IMR-90 (cell line): ENCODE measurements around the gene SPRED2. TPM values are rescaled to one million over a fixed set of nuclear protein-coding genes. Genes with fewer than 3 reads are reported as not detected.
A peak's percentile ranks its signal among the peaks of the same experiment; 100 is the strongest.

Experiments used
- ATAC-seq: fragments of 200-7000 bp; cut with Tn5 transposase; 2 replicates; pipeline ENCODE4 v1.9.1; 2020; ENCODE audit warnings: low read depth, mild to moderate bottlenecking, moderate library complexity
- BruUV-seq: library from RNA; stranded (reverse); fragments of 400-500 nt; replicated peaks from 2 replicates; lab custom pipeline; 2021; lab: Mats Ljungman, UMichigan
- CTCF ChIA-PET: fragments of 300-600 bp; formaldehyde crosslinking; extraction: SDS; loops from one replicate; lab custom pipeline; 2021; ENCODE audit warnings: antibody characterized with exemption; lab: Yijun Ruan, JAX
- POLR2A ChIA-PET: fragments of 300-600 bp; sonication (Branson Sonifier 250); formaldehyde crosslinking; loops from one replicate; lab custom pipeline; 2022; ENCODE audit warnings: antibody characterized with exemption; ENCODE audit not compliant: unreplicated experiment; lab: Charles Lee
- DNase-seq: peaks from one replicate; pipeline ENCODE4 v3.0.0; 2013
- H2AFZ ChIP-seq: replicated peaks from 2 replicates; pipeline ENCODE3; 2013; ENCODE audit warnings: low read length, mild to moderate bottlenecking; ENCODE audit not compliant: poor library complexity
- H2AK5ac ChIP-seq: 2 replicates; pipeline ENCODE4 v1.6.1; 2013; ENCODE audit warnings: low read depth, low read length, inconsistent platforms
- H2AK9ac ChIP-seq: replicated peaks from 2 replicates; pipeline ENCODE3; 2013; ENCODE audit warnings: mild to moderate bottlenecking, low read depth, low read length, moderate library complexity; ENCODE audit not compliant: poor library complexity
- H2BK120ac ChIP-seq: 2 replicates; pipeline ENCODE4 v1.6.1; 2013; ENCODE audit warnings: low read depth, low read length, inconsistent platforms
- H2BK15ac ChIP-seq: 3 replicates; pipeline ENCODE4 v1.6.1; 2013; ENCODE audit warnings: low read depth, low read length, inconsistent platforms
- H2BK20ac ChIP-seq: 2 replicates; pipeline ENCODE4 v1.6.1; 2013; ENCODE audit warnings: low read depth, mild to moderate bottlenecking, inconsistent platforms, low read length, moderate library complexity
- H2BK5ac ChIP-seq: 2 replicates; pipeline ENCODE4 v1.6.1; 2013; ENCODE audit warnings: mild to moderate bottlenecking, low read depth, low read length, inconsistent platforms; ENCODE audit not compliant: poor library complexity, severe bottlenecking
- H3K14ac ChIP-seq: replicated peaks from 2 replicates; pipeline ENCODE4 v1.6.1; 2013; ENCODE audit warnings: low read depth, low read length, inconsistent platforms
- H3K18ac ChIP-seq: 2 replicates; pipeline ENCODE4 v1.6.1; 2013; ENCODE audit warnings: low read depth, low read length, control low read depth
- H3K23ac ChIP-seq: 2 replicates; pipeline ENCODE4 v1.6.1; 2013; ENCODE audit warnings: low read depth, low read length, inconsistent platforms
- H3K27ac ChIP-seq: 2 replicates; pipeline ENCODE4 v1.5.1; 2013; ENCODE audit warnings: mild to moderate bottlenecking, control low read depth, low read length; ENCODE audit not compliant: insufficient read depth
- H3K27me3 ChIP-seq: 2 replicates; pipeline ENCODE4 v1.6.1; 2013; ENCODE audit warnings: low read length; ENCODE audit not compliant: control insufficient read depth, insufficient read depth
- H3K36me3 ChIP-seq: 2 replicates; pipeline ENCODE4 v1.6.1; 2013; ENCODE audit warnings: low read length, mixed read lengths; ENCODE audit not compliant: control insufficient read depth, insufficient read depth
- H3K4ac ChIP-seq: 2 replicates; pipeline ENCODE4 v1.6.1; 2013; ENCODE audit warnings: low read depth, low read length, inconsistent platforms
- H3K4me1 ChIP-seq: 2 replicates; pipeline ENCODE4 v1.6.1; 2013; ENCODE audit warnings: low read length, mixed read lengths; ENCODE audit not compliant: control insufficient read depth, insufficient read depth
- H3K4me2 ChIP-seq: 2 replicates; pipeline ENCODE4 v1.6.1; 2013; ENCODE audit warnings: low read depth, mild to moderate bottlenecking, control low read depth, low read length, moderate library complexity
- H3K4me3 ChIP-seq: 2 replicates; pipeline ENCODE4 v1.5.1; 2013; ENCODE audit warnings: low read depth, mild to moderate bottlenecking, control low read depth, low read length, moderate library complexity; ENCODE audit not compliant: insufficient read depth
- H3K56ac ChIP-seq: 2 replicates; pipeline ENCODE4 v1.6.1; 2013; ENCODE audit warnings: low read length, inconsistent platforms; ENCODE audit not compliant: insufficient read depth; ENCODE audit errors: extremely low read depth
- H3K79me1 ChIP-seq, 2 experiments: 2 replicates each; pipeline ENCODE4 v1.6.1; 2013; ENCODE audit warnings: low read length in 2 of 2, inconsistent platforms in 1 of 2, low read depth in 1 of 2
- H3K9ac ChIP-seq: 2 replicates; pipeline ENCODE4 v1.6.1; 2013; ENCODE audit warnings: low read depth, low read length, control low read depth
- H3K9me1 ChIP-seq: 2 replicates; pipeline ENCODE4 v1.6.1; 2013; ENCODE audit warnings: low read length, inconsistent platforms; ENCODE audit not compliant: insufficient read depth
- H3K9me3 ChIP-seq: 2 replicates; pipeline ENCODE4 v1.6.1; 2013; ENCODE audit warnings: low read length; ENCODE audit not compliant: control insufficient read depth, insufficient read depth
- H4K20me1 ChIP-seq: 2 replicates; pipeline ENCODE4 v1.6.1; 2013; ENCODE audit warnings: low read length, inconsistent platforms; ENCODE audit not compliant: insufficient read depth
- H4K5ac ChIP-seq: 2 replicates; pipeline ENCODE4 v1.6.1; 2013; ENCODE audit warnings: mild to moderate bottlenecking, low read depth, low read length, control low read depth
- H4K8ac ChIP-seq, 2 experiments: 2 replicates each; pipeline ENCODE4 v1.6.1; 2013; ENCODE audit warnings: low read depth in 2 of 2, low read length in 2 of 2, control low read depth in 1 of 2, inconsistent platforms in 1 of 2
- H4K91ac ChIP-seq: 2 replicates; pipeline ENCODE4 v1.6.1; 2013; ENCODE audit warnings: low read depth, low read length, inconsistent platforms; ENCODE audit not compliant: insufficient read depth
- BHLHE40 ChIP-seq: fragments of 150-350 bp; IDR thresholded peaks from 2 replicates; pipeline ENCODE4 v1.6.1; 2016; ENCODE audit warnings: mild to moderate bottlenecking, low read depth, low read length
- CEBPB ChIP-seq: IDR thresholded peaks from 2 replicates; pipeline ENCODE4 v1.6.1; 2012; ENCODE audit warnings: low read depth, low read length, improper control_type of control experiment
- CHD1 ChIP-seq: IDR thresholded peaks from 2 replicates; pipeline ENCODE4 v1.6.1; 2012; ENCODE audit warnings: low read depth, low read length, improper control_type of control experiment
- FOS ChIP-seq: fragments of 150-350 bp; IDR thresholded peaks from 2 replicates; pipeline ENCODE4 v1.6.1; 2016; ENCODE audit warnings: low read depth, low read length
- MAFK ChIP-seq: IDR thresholded peaks from 2 replicates; pipeline ENCODE4 v1.6.1; 2012; ENCODE audit warnings: low read depth, low read length, improper control_type of control experiment
- MAZ ChIP-seq: IDR thresholded peaks from 2 replicates; pipeline ENCODE4 v1.6.1; 2012; ENCODE audit warnings: low read depth, mild to moderate bottlenecking, low read length, improper control_type of control experiment, moderate library complexity, borderline replicate concordance
- MXI1 ChIP-seq: IDR thresholded peaks from 2 replicates; pipeline ENCODE4 v1.6.1; 2012; ENCODE audit warnings: low read depth, mild to moderate bottlenecking, low read length, moderate library complexity, borderline replicate concordance
- NFE2L2 ChIP-seq: fragments of 150-350 bp; IDR thresholded peaks from 2 replicates; pipeline ENCODE4 v1.6.1; 2016; ENCODE audit warnings: low read depth, mild to moderate bottlenecking, low read length
- POLR2A ChIP-seq: IDR thresholded peaks from 2 replicates; pipeline ENCODE4 v1.6.1; 2012; ENCODE audit warnings: mild to moderate bottlenecking, low read depth, low read length
- RAD21 ChIP-seq: IDR thresholded peaks from 2 replicates; pipeline ENCODE4 v1.6.1; 2012; ENCODE audit warnings: low read length, improper control_type of control experiment
- RCOR1 ChIP-seq: IDR thresholded peaks from 2 replicates; pipeline ENCODE4 v1.6.1; 2012; ENCODE audit warnings: mild to moderate bottlenecking, low read length, improper control_type of control experiment; ENCODE audit not compliant: insufficient replicate concordance
- RFX5 ChIP-seq: IDR thresholded peaks from 2 replicates; pipeline ENCODE4 v1.8.0; 2012; ENCODE audit warnings: low read depth, mild to moderate bottlenecking, low read length, moderate library complexity
- SMC3 ChIP-seq: fragments of 150-350 bp; IDR thresholded peaks from 2 replicates; pipeline ENCODE4 v1.6.1; 2016; ENCODE audit warnings: low read depth, mild to moderate bottlenecking, antibody characterized with exemption, low read length, moderate library complexity
- WGBS, 2 experiments: methylation state at CpG; one replicate each; pipeline versions ENCODE4 v1.1.5 to v1.1.7; 2013; ENCODE audit warnings: missing lambda C conversion rate in 2 of 2; ENCODE audit not compliant: insufficient read length in 1 of 2; ENCODE audit errors: extremely low coverage in 2 of 2; 5-methylcytosine and 5-hydroxymethylcytosine counted together
- dilution Hi-C: fragments of 300-500 bp; cut with HindIII; formaldehyde crosslinking; loops from one replicate; pipeline ENCODE4 v1.14.3; 2018; ENCODE audit warnings: low sequenced_read_pairs; ENCODE audit not compliant: unreplicated experiment
- in situ Hi-C: fragments of 300-500 bp; cut with MboI; formaldehyde crosslinking; loops from 3 replicates; pipeline ENCODE4 v1.14.3; 2019; ENCODE audit warnings: low sequenced_read_pairs, inconsistent platforms, mixed read lengths
- intact Hi-C: fragments of 100-400 bp; cut with micrococcal nuclease; formaldehyde crosslinking; loops from 2 replicates; pipeline ENCODE4 v1.10.0; 2022
- polyA plus RNA-seq, 3 experiments: library from polyadenylated mRNA; depleted of rRNA; stranded (reverse); fragments of >200 nt; gene quantifications; 2 replicates each; pipeline ENCODE4 v1.2.3, GENCODE V29; 2012; ENCODE audit warnings: low replicate concordance in 1 of 3
- total RNA-seq: library from RNA; depleted of rRNA; stranded (reverse); fragments of >200 nt; gene quantifications from 2 replicates; pipeline ENCODE4 v1.2.3, GENCODE V29; 2012
- TF ChIP-seq, protein P1 (sequence below): conservative IDR thresholded peaks from 2 replicates; pipeline ENCODE4 v1.5.1; 2012; ENCODE audit warnings: mild to moderate bottlenecking, low read depth, low read length, improper control_type of control experiment
- TF ChIP-seq, protein P2 (sequence below): fragments of 150-350 bp; IDR thresholded peaks from 2 replicates; pipeline ENCODE4 v1.6.1; 2016; ENCODE audit warnings: low read depth, mild to moderate bottlenecking, low read length, moderate library complexity, borderline replicate concordance
- TF ChIP-seq, protein P3 (sequence below): fragments of 150-350 bp; IDR thresholded peaks from 2 replicates; pipeline ENCODE4 v1.6.1; 2017; ENCODE audit warnings: mild to moderate bottlenecking, antibody characterized with exemption, low read length, low read depth

SPRED2 gene
- total and polyA plus RNA-seq, 2 of the 4 experiments (the other 2 are of a cell fraction) = 4.8 to 18.7 TPM

DNA sequence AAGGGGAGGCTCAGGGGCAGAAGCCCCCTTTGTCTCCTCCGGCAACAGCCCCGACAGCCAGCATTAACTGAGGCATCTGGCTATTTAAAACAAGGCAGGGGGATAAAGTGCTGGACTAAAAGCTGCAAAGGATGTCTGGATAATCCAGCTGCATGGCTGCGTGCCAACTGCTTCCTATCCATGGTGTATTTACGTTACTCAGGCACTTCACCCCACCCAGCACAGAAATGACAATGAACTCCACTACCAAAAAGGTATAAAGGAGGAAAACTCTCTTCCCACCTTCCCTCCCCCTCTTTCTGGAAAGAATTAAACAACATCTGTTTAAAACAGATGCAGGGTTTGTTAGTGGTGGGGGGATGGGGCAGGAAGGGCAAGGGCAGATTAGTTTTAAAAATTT lies 82.5 kb downstream of the SPRED2 start:
- dilution Hi-C loops = no loop called here
- Histone ChIP-seq H3K4me1 (peaks cover 15% of the 10 kb centered on the region), H2AK5ac (no peak overlapping the region), H2BK120ac (no peak overlapping the region), H4K91ac (no peak overlapping the region), H2AFZ (no peak overlapping the region), H3K9me3 (no peaks in the 10 kb centered on the region), H3K18ac (no peak overlapping the region), H3K79me1 (peaks cover 48 to 82% of the 10 kb centered on the region in 2 experiments), H3K4ac (no peak overlapping the region; the same call in 1 of the 2 replicates), H2BK15ac (no peak overlapping the region), H3K9ac (no peak overlapping the region), H3K27ac (no peak overlapping the region), H3K56ac (no peak overlapping the region), H2AK9ac (no peak overlapping the region), H3K14ac (no peak overlapping the region; the same call in 1 of the 2 replicates), H3K23ac (no peak overlapping the region), H3K4me2 (no peak overlapping the region), H3K9me1 (peaks cover 33% of the 10 kb centered on the region), H3K4me3 (no peak overlapping the region), H2BK20ac (no peak overlapping the region), H2BK5ac (no peak overlapping the region), H3K27me3 (no peaks in the 10 kb centered on the region), H4K8ac (no peak overlapping the region), H3K36me3 (no peaks in the 10 kb centered on the region), H4K5ac (no peak overlapping the region), H4K20me1 (peaks cover 63% of the 10 kb centered on the region)
- TF ChIP-seq RCOR1 (no peak), NFE2L2 (no peak), MXI1 (no peak), RFX5 (no peak), SMC3 (no peak), MAZ (no peak), CEBPB (no peak), RAD21 (no peak), MAFK (no peak), CHD1 (no peak), POLR2A (no peak), FOS (no peak), BHLHE40 (no peak)
- TF ChIP-seq, protein P1, sequence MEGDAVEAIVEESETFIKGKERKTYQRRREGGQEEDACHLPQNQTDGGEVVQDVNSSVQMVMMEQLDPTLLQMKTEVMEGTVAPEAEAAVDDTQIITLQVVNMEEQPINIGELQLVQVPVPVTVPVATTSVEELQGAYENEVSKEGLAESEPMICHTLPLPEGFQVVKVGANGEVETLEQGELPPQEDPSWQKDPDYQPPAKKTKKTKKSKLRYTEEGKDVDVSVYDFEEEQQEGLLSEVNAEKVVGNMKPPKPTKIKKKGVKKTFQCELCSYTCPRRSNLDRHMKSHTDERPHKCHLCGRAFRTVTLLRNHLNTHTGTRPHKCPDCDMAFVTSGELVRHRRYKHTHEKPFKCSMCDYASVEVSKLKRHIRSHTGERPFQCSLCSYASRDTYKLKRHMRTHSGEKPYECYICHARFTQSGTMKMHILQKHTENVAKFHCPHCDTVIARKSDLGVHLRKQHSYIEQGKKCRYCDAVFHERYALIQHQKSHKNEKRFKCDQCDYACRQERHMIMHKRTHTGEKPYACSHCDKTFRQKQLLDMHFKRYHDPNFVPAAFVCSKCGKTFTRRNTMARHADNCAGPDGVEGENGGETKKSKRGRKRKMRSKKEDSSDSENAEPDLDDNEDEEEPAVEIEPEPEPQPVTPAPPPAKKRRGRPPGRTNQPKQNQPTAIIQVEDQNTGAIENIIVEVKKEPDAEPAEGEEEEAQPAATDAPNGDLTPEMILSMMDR = no peak
- TF ChIP-seq, protein P2, sequence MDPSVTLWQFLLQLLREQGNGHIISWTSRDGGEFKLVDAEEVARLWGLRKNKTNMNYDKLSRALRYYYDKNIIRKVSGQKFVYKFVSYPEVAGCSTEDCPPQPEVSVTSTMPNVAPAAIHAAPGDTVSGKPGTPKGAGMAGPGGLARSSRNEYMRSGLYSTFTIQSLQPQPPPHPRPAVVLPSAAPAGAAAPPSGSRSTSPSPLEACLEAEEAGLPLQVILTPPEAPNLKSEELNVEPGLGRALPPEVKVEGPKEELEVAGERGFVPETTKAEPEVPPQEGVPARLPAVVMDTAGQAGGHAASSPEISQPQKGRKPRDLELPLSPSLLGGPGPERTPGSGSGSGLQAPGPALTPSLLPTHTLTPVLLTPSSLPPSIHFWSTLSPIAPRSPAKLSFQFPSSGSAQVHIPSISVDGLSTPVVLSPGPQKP = no peak
- TF ChIP-seq, protein P3, sequence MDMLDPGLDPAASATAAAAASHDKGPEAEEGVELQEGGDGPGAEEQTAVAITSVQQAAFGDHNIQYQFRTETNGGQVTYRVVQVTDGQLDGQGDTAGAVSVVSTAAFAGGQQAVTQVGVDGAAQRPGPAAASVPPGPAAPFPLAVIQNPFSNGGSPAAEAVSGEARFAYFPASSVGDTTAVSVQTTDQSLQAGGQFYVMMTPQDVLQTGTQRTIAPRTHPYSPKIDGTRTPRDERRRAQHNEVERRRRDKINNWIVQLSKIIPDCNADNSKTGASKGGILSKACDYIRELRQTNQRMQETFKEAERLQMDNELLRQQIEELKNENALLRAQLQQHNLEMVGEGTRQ = no peak
- POLR2A ChIA-PET = no interaction called here
- BruUV-seq = no TSS peak
- WGBS, 2 experiments = 0% methylated on average over 1 of the region's 4 CpGs; no CpG with 5 or more reads in 1 of the 2 experiments
- CTCF ChIA-PET = interaction anchor here (1.2 kb wide), 1 partner anchor 9 kb away, joined by 3 read pairs; no protein-coding TSS in a partner anchor
- in situ Hi-C loops = no loop called here
- peak; percentile 40 for ATAC-seq
- peak; percentile 86 for DNase-seq
- intact Hi-C loops = loop anchor here (1.0 kb wide), 1 partner anchor 9 kb away; no protein-coding TSS in a partner anchor
